GM21723 (cell line): Measurements from ENCODE around the gene MAML1.
"Not testable (repeated sequence)": the region's sequence is repeated elsewhere in the genome, so short reads cannot be mapped to it uniquely, and the experiment has no call there.

Source experiments
- ATAC-seq: cut with Tn5 transposase; IDR thresholded peaks from one replicate; pipeline ENCODE4 v1.9.1; 2021; ENCODE audit warnings: mild to moderate bottlenecking, moderate library complexity; ENCODE audit not compliant: unreplicated experiment

Gene MAML1

DNA sequence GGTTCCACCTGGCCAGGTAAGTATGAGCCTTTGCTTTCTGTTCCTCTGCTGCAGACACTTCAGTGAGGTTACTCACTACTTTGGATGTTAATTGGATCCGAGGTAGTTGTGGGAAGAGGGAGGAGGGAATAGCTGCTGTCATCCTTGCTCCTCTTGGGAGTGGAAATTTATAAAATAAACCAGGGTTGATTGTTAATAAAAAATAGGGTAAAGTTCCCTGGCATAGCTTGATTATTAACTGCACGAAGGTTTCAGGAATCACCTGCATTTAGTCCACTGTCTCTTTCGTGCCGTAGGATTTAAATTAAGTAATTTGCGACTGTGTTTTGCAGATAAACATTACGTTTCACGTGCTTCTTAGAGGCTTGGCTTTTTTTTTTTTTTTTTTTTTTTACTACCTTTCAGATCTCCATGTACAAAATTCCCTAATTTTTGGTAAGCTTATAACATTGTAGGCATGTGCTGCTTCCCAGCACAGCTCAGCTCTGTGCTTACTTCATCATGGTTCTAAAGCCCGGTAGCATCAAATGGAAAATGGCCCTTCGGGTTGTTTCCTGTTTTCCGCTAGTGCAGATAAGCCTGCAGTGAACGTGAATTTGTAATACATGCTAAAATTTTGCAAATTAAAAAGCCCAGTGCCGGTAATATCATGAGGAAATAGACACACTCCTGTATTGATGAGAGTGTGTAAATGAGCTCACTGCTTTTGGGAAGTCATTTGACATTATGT lies 34.3 kb downstream of the MAML1 start:
- no peak for ATAC-seq

DNA sequence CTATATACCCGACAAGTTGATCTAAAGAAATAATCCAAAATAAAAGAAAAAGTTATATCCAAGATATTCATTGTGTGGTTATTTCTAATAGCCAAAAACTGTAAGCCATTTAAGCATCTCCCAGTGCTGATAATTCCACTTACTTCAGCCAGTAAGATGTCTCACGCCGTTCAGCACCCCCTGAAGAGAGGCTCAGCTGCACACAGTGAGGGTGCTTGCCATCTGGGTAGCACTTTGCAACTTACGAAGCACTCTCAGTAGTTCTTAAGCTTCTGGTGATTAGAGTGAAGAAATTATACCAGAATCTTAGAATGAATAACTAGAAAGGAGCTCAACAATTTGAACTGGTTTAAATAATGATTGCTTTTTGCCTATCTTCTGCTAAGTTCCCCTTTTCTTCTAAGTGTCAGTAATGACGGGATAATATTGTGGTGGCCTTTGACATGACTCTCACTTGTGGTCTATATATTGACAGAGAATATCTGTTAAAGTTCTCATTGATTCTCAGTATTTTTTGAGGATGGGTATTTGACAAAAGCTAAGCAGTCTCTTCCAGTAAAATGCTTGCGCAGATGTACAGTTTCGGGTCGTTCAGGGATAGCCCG lies 35.0 kb downstream of the MAML1 start:
- ATAC-seq = no peak

DNA sequence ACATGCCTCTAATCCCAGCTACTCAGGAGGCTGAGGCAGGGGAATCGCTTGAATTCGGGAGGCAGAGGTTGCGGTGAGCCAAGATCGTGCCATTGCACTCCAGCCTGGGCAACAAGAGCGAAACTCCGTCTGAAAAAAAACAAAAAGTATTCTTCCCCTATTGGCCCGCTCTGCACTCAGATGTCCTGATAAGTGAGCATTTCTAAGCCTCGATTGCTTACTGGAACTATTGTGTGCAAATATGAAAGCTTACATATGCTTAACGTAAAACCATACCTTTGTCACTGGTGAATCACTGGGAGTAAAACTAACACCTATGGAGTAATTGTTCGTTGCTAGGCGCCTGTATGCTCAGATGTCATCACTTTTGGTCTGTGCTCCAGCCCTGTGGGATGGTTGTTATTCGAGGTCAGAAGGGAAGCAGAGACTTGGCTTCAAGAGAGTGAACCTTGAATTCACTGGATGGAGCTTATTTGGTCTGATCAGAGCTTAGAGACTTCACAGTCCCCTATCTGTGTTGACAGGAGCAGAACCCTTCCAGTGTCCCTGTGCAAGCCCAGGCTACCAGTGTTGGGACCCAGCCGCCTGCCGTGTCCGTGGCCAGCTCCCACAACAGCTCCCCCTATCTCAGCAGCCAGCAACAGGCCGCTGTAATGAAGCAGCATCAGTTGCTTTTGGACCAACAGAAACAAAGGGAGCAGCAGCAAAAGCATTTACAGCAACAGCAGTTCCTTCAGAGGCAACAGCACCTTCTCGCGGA lies 35.9 kb downstream of the MAML1 start:
- no peak for ATAC-seq

DNA sequence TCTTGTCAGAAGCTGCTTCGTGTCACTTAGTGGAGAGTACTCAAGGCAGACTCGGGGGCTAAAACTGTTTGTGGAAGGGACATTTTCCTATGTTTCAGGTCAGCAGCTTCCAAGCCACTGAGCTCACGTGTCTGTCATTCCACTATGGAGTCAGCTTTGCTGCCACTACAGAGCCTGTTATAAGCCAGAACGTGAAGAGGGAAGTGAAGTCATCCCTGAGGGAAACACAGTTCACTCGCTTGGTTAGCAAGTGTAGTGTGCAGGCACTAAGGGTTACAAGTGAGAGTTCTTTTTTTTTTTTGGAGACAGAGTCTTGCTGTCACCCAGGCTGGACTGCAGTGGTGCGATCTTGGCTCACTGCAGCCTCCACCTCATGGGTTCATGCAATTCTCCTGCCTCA lies 36.6 kb downstream of the MAML1 start:
- no peak for ATAC-seq

DNA sequence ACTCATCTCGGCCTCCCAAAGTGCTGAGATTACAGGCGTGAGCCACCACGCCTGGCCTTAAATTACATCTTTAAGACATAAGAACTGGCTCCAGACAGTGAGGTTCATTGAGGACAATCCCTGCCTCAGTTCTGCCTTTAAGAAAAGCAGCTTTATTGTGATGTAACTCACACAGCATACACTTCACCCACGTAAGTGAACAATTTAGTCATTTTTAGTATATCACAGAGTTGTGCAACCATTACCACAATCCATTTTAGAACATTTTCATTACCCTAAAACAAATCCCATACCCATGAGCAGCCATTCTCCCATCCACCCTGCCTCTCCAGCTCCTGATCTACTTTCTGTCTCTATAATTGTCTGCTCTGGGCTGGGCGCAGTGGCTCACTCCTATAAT lies 37.2 kb downstream of the MAML1 start:
- ATAC-seq = no peak

DNA sequence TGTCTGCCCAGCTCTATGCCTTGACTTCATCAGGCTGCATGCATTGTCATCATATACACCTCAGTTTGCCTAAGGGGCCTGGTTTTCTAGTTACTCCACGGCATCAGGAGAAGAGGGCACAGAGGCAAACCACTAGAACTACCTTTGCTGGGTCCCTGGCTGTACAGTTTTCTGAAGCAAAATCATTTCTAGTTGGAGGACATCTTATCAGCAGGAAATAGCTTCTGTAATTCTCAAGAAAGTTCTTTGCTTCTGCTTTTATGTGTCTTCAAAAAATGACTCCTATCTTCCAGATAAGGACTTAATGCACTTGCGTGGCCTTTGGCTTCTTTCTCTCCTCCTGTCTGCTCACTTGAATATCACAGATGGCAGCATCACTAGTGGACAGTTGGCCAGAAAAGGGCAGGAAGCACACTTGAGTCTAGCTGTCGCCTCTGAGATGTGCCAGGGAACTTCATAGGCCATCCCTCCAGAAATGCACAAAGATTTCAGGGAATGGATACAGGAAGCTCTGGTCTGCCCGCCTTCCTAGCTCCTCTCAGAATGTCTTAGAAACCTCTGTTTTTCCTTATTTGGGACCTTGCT lies 38.8 kb downstream of the MAML1 start:
- no peak for ATAC-seq

DNA sequence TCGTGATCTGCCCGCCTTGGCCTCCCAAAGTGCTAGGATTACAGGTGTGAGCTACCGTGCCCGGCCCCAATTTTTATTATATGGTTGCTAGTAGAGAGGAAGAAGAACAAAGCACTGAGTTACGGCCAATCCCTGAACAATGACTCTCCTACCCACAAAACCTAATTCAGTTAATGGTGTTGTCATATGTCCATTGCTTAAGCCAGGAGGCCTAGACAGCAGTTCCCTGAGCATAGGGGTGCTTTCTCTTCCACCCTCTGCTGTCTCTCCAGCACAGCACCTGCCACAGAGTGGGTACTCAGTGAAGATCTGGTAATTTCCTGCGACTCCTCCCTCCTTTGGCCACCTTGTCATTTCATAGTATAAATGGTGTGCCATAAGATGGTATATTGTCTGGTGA lies 39.7 kb downstream of the MAML1 start:
- ATAC-seq = no peak

DNA sequence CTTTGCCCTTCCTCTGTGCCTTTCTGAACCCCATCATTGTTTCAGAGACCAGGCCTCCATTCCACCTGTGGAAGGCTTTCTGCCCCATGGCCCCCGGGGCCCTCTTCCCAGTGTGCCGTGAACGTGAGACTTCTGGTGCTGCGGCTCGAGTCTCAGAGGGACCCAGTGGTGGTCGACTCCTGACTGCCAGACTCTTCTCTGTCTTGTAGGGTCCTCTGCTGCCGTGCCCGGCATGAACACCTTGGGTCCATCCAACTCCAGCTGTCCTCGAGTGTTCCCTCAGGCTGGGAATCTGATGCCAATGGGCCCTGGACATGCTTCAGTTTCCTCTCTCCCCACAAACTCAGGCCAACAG lies 41.0 kb downstream of the MAML1 start:
- no peak for ATAC-seq

DNA sequence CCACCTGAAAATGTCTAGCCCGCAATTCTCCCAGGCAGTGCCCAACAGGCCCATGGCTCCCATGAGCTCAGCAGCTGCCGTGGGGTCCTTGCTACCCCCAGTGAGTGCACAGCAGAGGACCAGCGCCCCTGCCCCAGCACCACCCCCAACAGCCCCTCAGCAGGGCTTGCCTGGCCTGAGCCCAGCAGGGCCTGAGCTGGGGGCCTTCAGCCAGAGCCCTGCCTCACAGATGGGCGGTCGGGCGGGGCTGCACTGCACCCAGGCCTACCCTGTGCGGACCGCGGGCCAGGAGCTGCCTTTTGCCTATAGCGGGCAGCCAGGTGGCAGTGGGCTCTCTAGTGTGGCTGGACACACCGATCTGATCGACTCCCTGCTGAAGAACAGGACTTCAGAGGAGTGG lies 41.8 kb downstream of the MAML1 start:
- no peak for ATAC-seq

DNA sequence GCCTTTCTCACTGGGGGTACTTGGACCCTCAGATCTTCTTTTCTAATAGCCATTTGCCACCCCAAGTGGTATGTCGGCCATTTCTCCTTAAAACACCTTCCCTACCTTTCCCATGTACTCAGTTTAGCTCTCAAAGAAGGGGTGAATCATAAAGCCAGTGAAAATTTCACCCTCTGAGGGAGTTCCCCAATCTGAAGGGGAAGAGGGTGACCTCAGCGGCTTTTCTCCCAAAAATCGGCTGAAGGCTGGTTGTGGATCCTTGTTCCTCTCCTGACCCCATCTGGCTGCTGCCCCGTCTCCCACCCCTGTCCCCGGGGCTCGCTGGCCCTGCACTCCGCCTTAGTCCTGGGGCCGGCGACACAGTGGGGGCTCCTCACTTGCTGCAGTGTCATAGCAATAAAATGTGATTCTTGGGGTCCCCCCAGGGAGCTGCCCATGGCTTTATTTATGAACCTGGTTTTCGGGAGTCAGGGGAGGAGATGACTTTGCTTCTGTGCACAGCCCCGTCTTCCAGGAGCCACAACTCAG lies 43.9 kb downstream of the MAML1 start:
- no peak for ATAC-seq

DNA sequence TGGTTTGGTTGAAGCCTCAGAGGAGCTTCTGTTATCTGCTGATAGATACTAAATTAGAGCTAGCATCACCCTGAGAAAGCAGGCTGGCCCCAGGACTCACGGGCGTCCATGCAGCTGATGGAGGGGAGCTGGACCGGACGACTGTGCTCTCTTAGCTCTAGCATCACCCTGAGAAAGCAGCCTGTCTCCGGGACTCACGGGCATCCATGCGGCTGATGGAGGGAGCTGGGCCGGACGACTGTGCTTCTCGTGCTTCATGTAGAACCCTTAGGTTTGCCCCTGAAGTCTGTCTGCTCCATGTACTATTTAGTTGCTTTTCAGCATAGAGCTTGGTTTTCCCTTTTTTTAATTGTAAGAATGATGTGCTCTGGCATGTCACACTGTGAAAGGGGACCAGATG lies 44.8 kb downstream of the MAML1 start:
- ATAC-seq = no peak

DNA sequence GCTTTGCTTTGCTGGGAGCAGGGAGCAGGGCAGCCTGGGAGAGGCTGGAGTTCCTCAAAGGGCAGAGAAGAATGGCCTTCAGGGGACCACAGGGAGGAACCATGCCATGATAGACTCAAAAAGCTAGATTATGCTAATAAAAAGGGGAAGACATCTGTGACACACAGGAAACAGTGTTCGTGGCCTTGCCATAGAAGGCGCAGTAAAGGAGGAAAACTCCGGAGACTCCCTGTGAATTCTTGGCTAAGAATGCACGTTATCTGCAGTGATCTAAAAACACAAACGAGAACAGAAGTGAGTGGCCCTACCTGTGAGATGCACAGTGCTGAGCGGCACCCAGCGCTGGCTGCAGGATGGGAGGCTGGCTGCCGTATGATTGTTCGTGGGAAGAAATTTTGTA lies 45.3 kb downstream of the MAML1 start:
- ATAC-seq = no peak

DNA sequence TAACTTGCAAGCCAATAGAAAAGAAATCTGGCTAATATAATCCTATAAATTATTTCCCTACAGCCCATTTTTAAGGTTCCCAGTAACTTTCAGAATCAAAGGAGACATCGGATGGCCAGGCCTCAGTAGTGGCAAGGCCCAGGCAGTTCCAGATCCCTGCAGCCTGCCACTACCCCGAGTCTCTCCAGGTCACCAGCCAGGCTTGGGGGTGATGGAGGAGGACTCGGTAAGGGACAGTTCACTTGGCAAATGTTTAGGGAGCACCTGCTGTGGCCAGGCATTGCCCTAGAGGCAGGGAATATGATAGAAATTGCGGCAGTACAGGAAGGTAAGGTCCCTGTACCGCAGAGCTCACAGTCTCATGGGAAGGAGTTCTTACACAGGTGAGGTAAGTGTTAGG lies 46.0 kb downstream of the MAML1 start:
- ATAC-seq = no peak

DNA sequence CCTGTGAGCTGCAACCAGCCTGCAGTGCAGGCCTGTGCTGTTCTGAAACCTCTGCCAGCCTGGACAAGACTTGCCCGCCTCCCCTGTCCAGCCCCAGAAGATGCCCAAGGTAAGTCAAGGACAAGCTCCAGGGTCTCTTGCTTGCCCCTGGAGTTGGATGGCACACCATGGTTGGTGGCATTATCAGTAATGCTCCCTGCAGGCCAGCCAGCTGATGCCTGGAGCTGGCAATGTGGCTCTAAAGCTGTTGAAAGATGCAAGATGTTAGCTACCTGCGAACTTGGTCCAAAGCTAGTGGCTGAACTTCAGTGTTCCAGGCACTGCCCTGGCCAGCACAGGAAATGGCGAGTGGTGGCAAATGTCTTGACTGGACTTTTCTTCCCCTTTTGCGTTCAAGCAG lies 47.2 kb downstream of the MAML1 start:
- no peak for ATAC-seq

DNA sequence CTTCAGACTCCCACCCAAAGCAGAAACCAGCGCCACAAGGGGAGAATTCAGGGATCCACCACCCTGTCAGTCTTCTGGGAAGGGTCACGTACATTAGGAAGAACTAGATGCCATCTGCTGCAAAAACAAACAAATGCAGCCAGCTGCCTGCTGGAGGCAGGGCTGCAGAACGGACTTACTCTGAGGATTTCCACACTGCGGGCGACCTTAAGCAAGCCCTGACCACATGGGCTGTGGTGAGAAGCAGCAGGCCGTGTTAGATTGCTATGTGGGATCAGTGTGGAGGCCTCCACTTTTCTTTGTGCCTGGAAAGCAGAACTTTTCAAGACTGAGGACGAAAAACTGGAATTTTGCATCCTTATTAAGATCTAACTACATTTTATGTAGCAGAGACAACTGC lies 47.7 kb downstream of the MAML1 start:
- ATAC-seq = no peak

DNA sequence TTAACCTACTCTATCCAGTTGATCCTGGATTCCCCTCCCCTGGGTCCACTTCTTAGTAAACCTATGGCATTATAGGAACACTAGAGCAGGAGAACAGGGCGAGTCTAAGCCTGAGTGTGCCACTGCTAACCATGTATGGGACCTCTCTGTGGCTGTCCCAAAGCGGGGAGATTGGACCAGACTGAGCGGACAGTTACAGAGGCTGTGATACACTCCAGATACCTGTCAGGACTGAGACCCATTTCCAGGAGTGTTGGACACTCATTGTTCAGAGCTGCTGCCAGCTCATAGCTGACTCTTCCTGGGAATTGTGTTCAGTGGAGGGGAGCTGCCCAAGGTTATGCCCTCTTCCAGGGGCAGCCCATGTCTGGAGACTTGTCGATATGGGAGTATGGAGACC lies 49.2 kb downstream of the MAML1 start:
- no peak for ATAC-seq

DNA sequence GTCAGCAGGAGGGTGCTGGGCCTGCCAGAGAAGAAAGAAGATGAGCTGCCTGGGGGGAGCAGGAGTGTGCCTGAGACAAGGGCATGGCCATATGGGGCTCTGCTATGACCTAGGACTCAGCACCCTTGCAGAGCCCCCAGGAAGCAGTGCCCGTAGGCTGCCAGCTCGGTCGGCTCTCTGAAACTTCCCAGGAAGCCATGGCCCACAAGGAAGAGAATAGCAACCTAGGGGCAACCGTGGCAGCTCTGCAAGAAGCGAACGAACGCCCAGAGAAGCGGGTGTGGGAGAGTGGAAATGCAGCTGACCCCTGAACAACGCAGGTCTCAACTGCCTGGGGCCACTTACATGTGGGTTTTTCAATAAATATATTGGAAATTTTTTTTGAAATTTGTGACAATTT lies 50.5 kb downstream of the MAML1 start:
- ATAC-seq = no peak

DNA sequence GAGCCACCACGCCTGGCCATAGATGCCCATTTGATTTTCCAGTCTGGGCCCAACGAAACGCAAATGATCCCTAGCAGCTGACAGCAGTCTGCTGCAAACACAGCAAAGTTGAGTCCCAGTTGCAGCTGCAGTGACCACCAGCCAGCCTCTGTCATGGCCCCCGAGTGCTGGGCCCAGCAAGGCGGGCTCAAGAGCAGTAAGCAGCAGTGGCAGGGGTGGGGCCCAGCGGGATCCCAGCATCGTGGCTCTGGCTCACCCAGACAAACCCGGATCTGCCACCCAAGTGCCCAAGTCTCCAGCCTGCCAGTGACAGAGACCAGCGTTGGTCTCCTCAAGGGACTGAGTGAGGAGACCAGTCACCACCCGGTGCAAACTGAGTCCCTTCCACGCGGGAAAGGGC lies 54.2 kb downstream of the MAML1 start:
- no peak for ATAC-seq

DNA sequence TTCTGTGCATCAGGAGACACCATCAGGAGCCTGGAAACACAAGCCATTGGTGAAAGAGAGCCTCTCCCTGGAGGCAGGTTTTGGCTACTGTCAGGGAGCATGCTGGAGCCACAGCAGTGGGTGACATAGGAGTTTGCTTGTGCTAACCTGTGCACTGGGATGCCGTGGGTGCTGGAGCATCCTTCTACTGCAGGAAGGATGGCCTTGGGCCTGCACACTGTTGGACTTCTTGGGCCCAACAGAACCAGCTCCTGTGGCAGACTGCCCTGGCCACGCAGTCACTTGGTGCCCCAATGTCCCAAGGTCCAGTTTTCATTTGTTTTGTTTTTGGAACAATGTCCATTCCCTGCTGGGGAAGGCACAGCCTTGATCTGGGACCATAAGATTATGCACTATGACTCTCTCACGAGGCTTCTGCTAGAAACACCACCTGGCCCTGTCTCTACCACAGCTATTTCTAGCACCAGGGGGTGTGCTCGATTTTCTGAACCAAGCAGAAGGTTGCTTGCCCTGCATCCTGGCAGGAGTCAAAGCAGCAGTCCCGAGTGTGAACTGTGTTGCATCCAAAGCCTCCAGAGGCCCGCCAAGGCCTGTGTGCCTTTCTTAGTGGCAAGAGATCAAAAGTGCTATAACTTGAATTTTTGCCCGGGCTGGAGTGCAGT lies 55.7 kb downstream of the MAML1 start:
- no peak for ATAC-seq

DNA sequence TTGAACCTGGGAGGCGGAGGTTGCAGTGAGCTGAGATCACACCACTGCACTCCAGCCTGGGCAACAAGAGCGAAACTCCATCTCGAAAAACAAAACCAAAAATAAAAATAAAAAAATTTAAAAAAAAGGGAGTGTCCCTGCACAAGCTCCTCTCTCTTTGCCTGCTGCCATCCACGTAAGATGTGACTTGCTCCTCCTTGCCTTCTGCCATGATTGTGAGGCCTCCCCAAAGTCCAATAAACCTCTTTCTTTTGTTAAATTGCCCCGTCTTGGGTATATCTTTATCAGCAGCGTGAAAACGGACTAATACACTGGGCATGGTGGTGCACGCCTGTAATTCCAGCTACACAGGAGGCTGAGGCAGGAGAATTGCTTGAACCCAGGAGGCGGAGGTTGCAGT lies 56.7 kb downstream of the MAML1 start:
- not testable (repeated sequence) for ATAC-seq
